SK-N-SH (cell line): ENCODE data around the gene ERH. TPM values are rescaled to one million over a fixed set of nuclear protein-coding genes. Genes with fewer than 3 reads are reported as not detected.

Experiments
- CTCF ChIA-PET: fragments of 300-600, 350-600 bp; formaldehyde crosslinking; extraction: SDS; loops from one replicate; lab custom pipeline; 2021; lab: Yijun Ruan, JAX
- POLR2A ChIA-PET: fragments of 350-600 bp; sonication (Branson Sonifier 250); formaldehyde crosslinking; extraction: SDS; loops from one replicate; lab custom pipeline; 2020; ENCODE audit warnings: antibody characterized with exemption, inconsistent platforms; lab: Yijun Ruan, JAX
- DNase-seq: peaks from one replicate; pipeline ENCODE4 v3.0.0; 2012
- H2AFZ ChIP-seq: fragments of 200-600 bp; sonication (generic); 2 replicates; pipeline ENCODE4 v1.8.1; 2016; ENCODE audit warnings: antibody characterized with exemption, mild to moderate bottlenecking, low read depth
- H3F3A ChIP-seq: fragments of 200-600 bp; sonication (generic); replicated peaks from 2 replicates; pipeline ENCODE3; 2016; ENCODE audit warnings: antibody characterized with exemption, mild to moderate bottlenecking; ENCODE audit not compliant: insufficient read depth
- H3K27ac ChIP-seq, 2 experiments: fragments of 200-500 bp in 1 of 2; fragments of 200-600 bp in 1 of 2; sonication (Bioruptor generic) in 1 of 2; sonication (generic), shearing (Covaris generic) in 1 of 2; 2 replicates each; pipeline versions ENCODE4 v1.5.1 to v1.6.1; 2014 to 2016; ENCODE audit warnings: low read depth in 2 of 2, inconsistent platforms in 1 of 2, low read length in 1 of 2, mild to moderate bottlenecking in 1 of 2, mixed read lengths in 1 of 2
- H3K27me3 ChIP-seq: fragments of 200-600 bp; sonication (generic), shearing (Covaris generic); 2 replicates; pipeline ENCODE4 v1.6.1; 2016; ENCODE audit warnings: mixed run types; ENCODE audit not compliant: insufficient read depth
- H3K36me3 ChIP-seq, 2 experiments: fragments of 200-500 bp in 1 of 2; fragments of 200-600 bp in 1 of 2; sonication (Bioruptor generic) in 1 of 2; sonication (generic) in 1 of 2; replicated peaks in 1 of 2; 2 replicates each; pipeline versions ENCODE3 to v1.5.1; 2014 to 2016; ENCODE audit warnings: low read length in 1 of 2, mild to moderate bottlenecking in 1 of 2; ENCODE audit not compliant: insufficient read depth in 2 of 2, control insufficient read depth in 1 of 2
- H3K4me1 ChIP-seq, 2 experiments: fragments of 200-500 bp in 1 of 2; fragments of 200-600 bp in 1 of 2; sonication (Bioruptor generic) in 1 of 2; sonication (generic), shearing (Covaris generic) in 1 of 2; 2 replicates each; pipeline versions ENCODE4 v1.5.1 to v1.6.1; 2014 to 2016; ENCODE audit warnings: low read depth in 1 of 2, low read length in 1 of 2, mixed run types in 1 of 2; ENCODE audit not compliant: insufficient read depth in 2 of 2, control insufficient read depth in 1 of 2
- H3K4me2 ChIP-seq: fragments of 200-600 bp; sonication (generic), shearing (Covaris generic); 2 replicates; pipeline ENCODE4 v1.6.1; 2017; ENCODE audit warnings: mixed run types
- H3K4me3 ChIP-seq, 2 experiments: fragments of 200-500 bp in 1 of 2; fragments of 200-600 bp in 1 of 2; sonication (Bioruptor generic) in 1 of 2; sonication (generic), shearing (Covaris generic) in 1 of 2; 2 replicates each; pipeline versions ENCODE4 v1.5.1 to v1.8.1; 2014 to 2016; ENCODE audit warnings: low read depth in 2 of 2, inconsistent platforms in 1 of 2, low read length in 1 of 2, mild to moderate bottlenecking in 1 of 2, mixed read lengths in 1 of 2, moderate library complexity in 1 of 2
- H3K79me2 ChIP-seq: fragments of 200-600 bp; sonication (generic); 2 replicates; pipeline ENCODE4 v1.8.1; 2017; ENCODE audit warnings: mild to moderate bottlenecking; ENCODE audit not compliant: insufficient read depth
- H3K9ac ChIP-seq: fragments of 200-600 bp; sonication (generic); 2 replicates; pipeline ENCODE4 v1.6.1; 2017; ENCODE audit warnings: mixed run types
- H3K9me2 ChIP-seq: fragments of 200-600 bp; sonication (generic); 2 replicates; pipeline ENCODE4 v1.6.1; 2017; ENCODE audit warnings: mixed run types
- H3K9me3 ChIP-seq: fragments of 200-600 bp; sonication (generic); 2 replicates; pipeline ENCODE4 v1.6.1; 2017; ENCODE audit warnings: mixed run types, mild to moderate bottlenecking, moderate library complexity
- H4K20me1 ChIP-seq: fragments of 200-600 bp; sonication (generic); 2 replicates; pipeline ENCODE4 v1.6.1; 2017; ENCODE audit warnings: mild to moderate bottlenecking, mixed run types; ENCODE audit not compliant: insufficient read depth
- FOXJ3 ChIP-seq: sonication (generic); formaldehyde crosslinking; IDR thresholded peaks from 2 replicates; pipeline ENCODE4 v1.5.1; 2020; ENCODE audit warnings: mild to moderate bottlenecking, missing genetic modification reagents
- GABPA ChIP-seq: IDR thresholded peaks from 2 replicates; pipeline ENCODE4 v1.4.0; 2012; ENCODE audit warnings: low read depth, mild to moderate bottlenecking
- IRF3 ChIP-seq: fragments of 150-350 bp; IDR thresholded peaks from 2 replicates; pipeline ENCODE4 v1.6.1; 2016; ENCODE audit warnings: mild to moderate bottlenecking, low read depth, low read length
- MAX ChIP-seq: IDR thresholded peaks from 2 replicates; pipeline ENCODE4 v1.4.0; 2012; ENCODE audit warnings: low read depth
- MEF2A ChIP-seq: IDR thresholded peaks from 2 replicates; pipeline ENCODE4 v1.4.0; 2012; ENCODE audit warnings: low read depth, borderline replicate concordance
- NFIC ChIP-seq: IDR thresholded peaks from 2 replicates; pipeline ENCODE4 v1.4.0; 2012; ENCODE audit warnings: borderline replicate concordance
- REST ChIP-seq: IDR thresholded peaks from 2 replicates; pipeline ENCODE4 v1.6.1; 2012; ENCODE audit warnings: mild to moderate bottlenecking, low read depth, low read length, moderate library complexity
- SMC3 ChIP-seq: IDR thresholded peaks from 2 replicates; pipeline ENCODE4 v1.6.1; 2012; ENCODE audit warnings: low read depth, low read length, improper control_type of control experiment
- TCF12 ChIP-seq: IDR thresholded peaks from 2 replicates; pipeline ENCODE4 v1.4.0; 2012
- USF1 ChIP-seq: IDR thresholded peaks from 2 replicates; pipeline ENCODE4 v1.4.0; 2012; ENCODE audit warnings: low read depth, borderline replicate concordance
- USF2 ChIP-seq: fragments of 150-350 bp; IDR thresholded peaks from 2 replicates; pipeline ENCODE4 v1.6.1; 2017; ENCODE audit warnings: antibody characterized with exemption, low read length, low read depth, borderline replicate concordance
- WGBS: methylation state at CpG from one replicate; pipeline ENCODE4 v1.1.6; 2017; ENCODE audit warnings: low lambda C conversion rate; 5-methylcytosine and 5-hydroxymethylcytosine counted together
- polyA plus RNA-seq, 3 experiments: library from polyadenylated mRNA; depleted of rRNA; stranded (reverse); fragments of >200 nt; gene quantifications; 2 replicates each; pipeline ENCODE4 v1.2.3, GENCODE V29; 2012

ERH gene
- polyA plus RNA-seq, 1 of the 3 experiments (the other 2 are of a cell fraction), result 186 TPM

- H3K27ac ChIP-seq, result no peak overlapping the region
- no peak overlapping the region for H3K4me3 ChIP-seq
- H3K9ac ChIP-seq, result no peak overlapping the region
- H3K27me3 ChIP-seq, result no peaks in the 10 kb centered on the region
- no peak overlapping the region for H3K4me2 ChIP-seq
- no peaks in the 10 kb centered on the region for H4K20me1 ChIP-seq
- H3K9me3 ChIP-seq, result no peaks in the 10 kb centered on the region
- no peaks in the 10 kb centered on the region for H3K4me1 ChIP-seq
- DNase-seq, result no peak
- TF ChIP-seq TCF12, result no peak
- TF ChIP-seq IRF3, result no peak
- TF ChIP-seq USF1, result no peak
- TF ChIP-seq GABPA, result no peak
- TF ChIP-seq SMC3, result no peak
- TF ChIP-seq REST, result no peak
- no peaks in the 10 kb centered on the region for H3K36me3 ChIP-seq
- no peaks in the 10 kb centered on the region for H3F3A ChIP-seq
- POLR2A ChIA-PET, result interaction anchor here (0.6 kb wide), 1 partner anchor 21 kb away, joined by 3 read pairs; no protein-coding TSS in a partner anchor
- CTCF ChIA-PET, result interaction anchor here (0.9 kb wide), 1 partner anchor 8 kb away, joined by 4 read pairs; no protein-coding TSS in a partner anchor
- WGBS, result 65% methylated on average over 3 of the region's 4 CpGs
- no peaks in the 10 kb centered on the region for H3K9me2 ChIP-seq
- H3K79me2 ChIP-seq, result no peaks in the 10 kb centered on the region
- H2AFZ ChIP-seq, result no peak overlapping the region
Observed at GRCh38 chr14:69333791-69334337, 64.2 kb downstream of the ERH start.

- Histone ChIP-seq H3K27ac (no peak overlapping the region), H3K4me1 (no peaks in the 10 kb centered on the region), H3F3A (no peaks in the 10 kb centered on the region), H3K4me2 (no peak overlapping the region), H3K79me2 (no peaks in the 10 kb centered on the region), H3K9me2 (no peaks in the 10 kb centered on the region)
- WGBS, result 68% methylated on average over 5 of the region's 13 CpGs
- CTCF ChIA-PET, result interaction anchor here (0.6 to 1.5 kb wide), 4 partner anchors 9 to 225 kb away, joined by 3 to 4 read pairs (median 4); no protein-coding TSS in a partner anchor
- TF ChIP-seq MEF2A (no peak), USF2 (no peak), NFIC (no peak), FOXJ3 (no peak), REST (no peak), TCF12 (no peak), MAX (no peak)
- TF ChIP-seq, all 33 proteins: peak for 0
- Histone ChIP-seq H3K4me3 (no peak overlapping the region), H3K9me3 (no peaks in the 10 kb centered on the region), H3K9ac (no peak overlapping the region), H3K36me3 (no peaks in the 10 kb centered on the region), H2AFZ (no peak overlapping the region), H3K27me3 (no peaks in the 10 kb centered on the region), H4K20me1 (no peaks in the 10 kb centered on the region)
- POLR2A ChIA-PET, result interaction anchor here (0.6 kb wide), 1 partner anchor 22 kb away, joined by 3 read pairs; no protein-coding TSS in a partner anchor
- DNase-seq, result no peak
Observed at GRCh38 chr14:69332782-69333395, 65.2 kb downstream of the ERH start.
